Stimulated activated CD4-positive, alpha-beta T cell treated with anti-CD3 and anti-CD28 coated beads, Interleukin-4, amount 100 ng/mL, for 24 hours (primary cell): ENCODE measurements around the gene KCTD13.
"Not testable (repeated sequence)": the region's sequence is repeated elsewhere in the genome, so short reads cannot be mapped to it uniquely, and the experiment has no call there.

Experiments used
- DNase-seq: peaks from one replicate; pipeline ENCODE4 v3.0.0-alpha.2; 2020

Gene KCTD13

DNA sequence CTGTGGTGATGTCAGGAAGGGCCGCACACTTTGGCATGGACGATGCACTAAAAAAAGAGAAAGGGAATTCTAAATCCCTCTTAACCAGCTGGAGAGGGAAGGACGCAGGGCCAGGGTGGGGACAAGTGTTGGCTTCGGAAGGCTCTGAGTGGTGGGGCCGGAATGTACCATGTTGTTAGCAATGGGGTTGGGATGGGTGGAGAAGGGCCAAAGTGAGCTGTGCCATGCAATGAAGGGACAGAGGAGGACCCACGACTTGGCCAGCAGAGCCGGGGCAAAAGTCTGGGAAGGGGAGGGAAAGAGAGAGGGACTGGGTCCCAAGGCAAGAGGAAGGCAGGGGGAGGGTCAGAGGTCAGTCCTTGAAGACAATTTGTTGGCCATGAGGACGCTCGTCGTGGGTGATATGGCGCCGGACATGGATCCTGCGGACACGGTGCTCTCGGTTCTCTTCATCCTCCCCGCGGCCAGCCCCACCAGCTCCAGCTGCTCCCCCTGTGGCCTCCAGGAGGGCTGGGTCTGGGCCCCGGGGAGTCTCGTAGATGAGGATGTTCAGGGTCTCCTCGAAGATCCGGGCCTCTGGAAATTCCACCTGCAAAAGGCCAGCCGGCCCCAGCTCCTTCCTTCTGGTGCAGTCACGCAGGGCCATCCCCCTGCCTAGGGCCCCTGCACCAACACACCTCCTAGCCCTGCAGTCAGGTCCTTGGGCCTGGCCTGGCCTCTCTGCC lies 19.3 kb downstream of the KCTD13 start:
- DNase-seq = no peak

DNA sequence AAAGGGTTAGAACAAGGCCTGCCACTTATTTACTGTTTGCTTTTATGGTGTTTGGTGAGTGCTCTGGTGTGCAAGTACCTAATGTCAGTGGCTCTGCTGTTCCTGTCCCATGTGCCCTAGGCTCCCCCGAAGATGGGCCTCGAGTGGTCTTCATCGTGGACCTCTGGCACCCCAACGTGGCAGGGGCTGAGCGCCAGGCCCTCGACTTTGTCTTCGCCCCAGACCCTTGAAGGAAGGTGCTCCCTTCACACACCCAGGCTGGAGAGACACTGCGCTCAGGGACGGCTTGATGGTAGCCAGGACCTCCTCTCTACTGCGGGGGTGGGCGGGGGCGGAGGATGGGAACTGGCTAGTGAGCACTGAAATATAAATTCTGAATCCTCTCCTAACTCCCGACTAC lies 20.4 kb downstream of the KCTD13 start:
- DNase-seq = no peak

DNA sequence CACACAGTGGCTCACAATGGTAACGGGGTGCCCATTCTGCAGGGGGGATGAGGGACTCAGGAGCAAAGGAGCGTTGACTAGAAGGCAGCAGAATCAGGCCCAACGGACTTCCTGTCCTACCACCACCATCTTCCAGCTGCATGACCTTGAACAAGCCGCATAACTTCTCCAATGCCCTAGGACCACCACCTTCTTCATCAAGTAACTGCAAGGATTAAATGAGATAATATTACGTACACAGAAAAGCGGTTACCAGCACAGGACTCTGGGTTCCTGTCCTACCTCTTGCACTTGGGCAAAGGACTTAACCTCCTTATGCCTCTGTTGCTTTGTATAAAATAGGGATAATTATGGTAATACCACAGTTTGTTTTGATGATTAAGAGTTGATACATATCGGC lies 21.1 kb downstream of the KCTD13 start:
- no peak for DNase-seq

DNA sequence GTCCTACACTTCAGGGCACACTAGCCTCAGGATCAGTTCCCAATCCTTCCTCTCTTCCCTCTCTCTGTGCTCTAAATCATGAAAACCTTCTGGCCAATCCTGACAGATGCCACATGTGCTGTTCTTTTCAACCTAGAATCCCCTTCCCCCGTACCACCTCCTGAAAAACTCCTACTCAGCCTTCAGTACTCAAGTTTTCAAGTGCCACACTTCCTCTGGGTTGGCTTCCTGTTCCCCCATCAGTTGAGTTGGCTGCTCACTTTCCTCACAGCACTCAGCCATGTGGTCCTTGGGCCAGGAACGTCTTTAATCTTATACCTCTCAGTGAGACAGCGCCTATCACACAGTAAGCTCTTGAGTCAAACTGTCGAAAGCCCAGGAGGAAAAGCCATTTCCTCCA lies 22.4 kb downstream of the KCTD13 start:
- DNase-seq = no peak

DNA sequence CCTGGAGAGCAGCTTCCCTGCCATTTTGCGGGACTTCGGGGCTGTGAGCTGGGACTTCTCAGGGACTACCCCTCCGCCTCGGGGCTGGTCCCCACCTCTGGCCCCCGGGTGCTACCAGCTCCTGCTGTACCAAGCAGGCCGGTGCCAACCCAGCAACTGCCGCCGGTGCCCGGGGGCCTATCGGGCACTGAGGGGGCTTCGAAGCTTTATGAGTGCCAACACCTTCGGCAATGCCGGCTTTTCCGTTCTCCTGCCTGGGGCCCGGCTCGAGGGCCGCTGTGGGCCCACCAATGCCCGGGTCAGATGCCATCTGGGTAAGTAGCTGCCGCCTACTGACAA lies 24.4 kb downstream of the KCTD13 start:
- DNase-seq = no peak

DNA sequence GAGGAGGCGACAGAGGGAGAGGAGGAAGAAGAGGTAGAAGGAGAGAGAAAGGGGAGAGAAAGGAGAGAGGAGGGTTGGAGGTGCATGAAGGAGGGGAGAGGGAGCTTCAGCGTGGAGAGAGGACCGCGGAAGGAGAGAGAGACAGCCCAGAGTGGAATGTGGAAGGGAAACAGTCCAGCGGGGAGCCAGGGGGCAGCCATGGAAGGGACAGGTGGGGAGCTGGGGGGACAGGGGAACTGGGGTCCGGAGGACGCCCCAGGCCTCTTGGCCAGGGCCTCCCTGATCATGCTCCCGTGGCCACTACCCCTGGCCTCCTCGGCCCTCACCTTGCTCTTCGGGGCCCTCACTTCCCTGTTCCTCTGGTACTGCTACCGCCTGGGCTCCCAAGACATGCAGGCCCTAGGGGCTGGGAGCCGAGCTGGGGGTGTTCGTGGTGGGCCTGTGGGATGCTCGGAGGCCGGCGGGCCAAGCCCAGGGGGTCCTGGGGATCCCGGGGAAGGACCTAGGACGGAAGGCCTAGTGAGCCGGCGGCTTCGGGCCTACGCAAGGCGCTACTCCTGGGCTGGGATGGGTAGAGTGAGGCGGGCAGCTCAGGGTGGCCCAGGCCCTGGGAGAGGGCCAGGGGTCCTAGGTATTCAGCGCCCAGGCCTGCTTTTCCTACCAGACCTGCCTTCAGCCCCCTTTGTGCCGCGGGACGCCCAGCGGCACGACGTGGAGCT lies 25.0 kb downstream of the KCTD13 start:
- no peak for DNase-seq

DNA sequence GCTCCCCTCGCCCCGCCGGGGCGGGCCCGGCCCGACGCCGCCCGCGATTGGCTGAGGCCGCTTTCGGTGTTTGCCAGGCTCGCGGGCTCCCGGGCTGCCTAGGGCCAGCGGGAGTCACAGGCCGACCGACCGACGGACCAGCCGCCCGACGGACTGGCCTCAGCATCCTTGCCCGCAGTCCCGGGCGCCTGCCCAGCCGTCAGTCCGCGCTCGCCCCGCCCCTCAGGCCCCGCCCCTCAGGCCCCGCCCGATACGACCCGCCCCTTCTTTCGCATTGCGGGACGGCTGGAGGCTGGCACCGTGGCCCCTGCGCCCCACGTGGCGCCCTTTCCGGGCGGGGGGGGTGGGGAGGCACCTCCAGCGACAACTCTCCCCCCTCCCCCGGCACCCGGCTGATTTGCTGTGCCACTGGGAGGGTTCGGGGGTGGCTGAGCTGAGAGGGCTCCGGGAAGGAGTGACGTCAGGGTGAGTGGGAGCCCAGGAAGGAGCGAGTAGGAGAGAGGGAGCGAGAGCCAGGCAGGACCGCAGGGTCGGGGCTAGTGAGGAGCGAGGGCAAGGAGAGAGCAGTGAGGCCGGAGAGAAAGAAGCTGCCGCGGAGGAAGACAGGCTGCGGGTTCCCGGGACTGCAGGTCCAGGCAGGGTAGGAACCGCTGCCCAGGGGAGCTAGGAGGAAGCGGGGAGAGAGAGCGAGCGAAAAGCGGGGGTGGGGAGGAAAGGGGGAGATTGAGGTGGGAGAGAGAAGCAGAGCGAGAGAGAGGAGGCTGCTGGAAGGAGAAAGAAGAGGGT lies 25.7 kb downstream of the KCTD13 start, which contains the start of gene ASPHD1:
Gene ASPHD1 (plus strand): TSS at position 387 of the 786 bp plus-strand sequence. CDS start 484 bp downstream, outside the sequence.
- DNase-seq = peak; percentile 63

DNA sequence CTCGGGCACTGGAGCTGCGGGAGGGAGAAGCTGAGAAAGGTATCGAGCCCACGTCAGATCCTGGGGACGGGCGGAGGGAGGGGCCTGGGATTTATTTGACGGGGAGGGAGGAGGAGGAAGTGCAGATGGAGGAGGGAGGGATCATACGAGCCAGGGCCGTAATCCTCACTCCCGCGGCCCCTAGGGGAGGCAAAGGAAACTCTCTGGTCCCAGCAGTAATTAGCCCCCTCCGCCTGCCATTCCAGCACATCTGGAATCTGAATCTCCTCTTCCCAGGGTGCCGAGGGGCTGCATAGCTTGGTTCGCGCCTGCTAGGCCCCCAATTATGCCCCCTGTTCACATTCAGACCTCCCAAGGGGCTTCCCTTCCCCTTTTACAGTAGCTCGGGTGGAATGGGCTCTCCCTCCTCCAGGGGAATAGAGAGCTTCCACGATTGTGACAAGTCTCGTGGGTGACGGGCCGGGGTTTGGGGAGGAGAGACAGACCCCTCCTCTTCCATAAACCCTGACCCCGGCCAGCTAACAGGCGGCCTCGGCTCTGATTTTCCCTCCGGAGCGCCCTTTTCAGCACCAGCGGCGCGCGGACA lies 26.4 kb downstream of the KCTD13 start, which contains the start of gene SEZ6L2:
Gene SEZ6L2 (minus strand): TSS at position 35 of the 586 bp plus-strand sequence. CDS start 531 bp downstream, outside the sequence.
- DNase-seq = peak; percentile 77

DNA sequence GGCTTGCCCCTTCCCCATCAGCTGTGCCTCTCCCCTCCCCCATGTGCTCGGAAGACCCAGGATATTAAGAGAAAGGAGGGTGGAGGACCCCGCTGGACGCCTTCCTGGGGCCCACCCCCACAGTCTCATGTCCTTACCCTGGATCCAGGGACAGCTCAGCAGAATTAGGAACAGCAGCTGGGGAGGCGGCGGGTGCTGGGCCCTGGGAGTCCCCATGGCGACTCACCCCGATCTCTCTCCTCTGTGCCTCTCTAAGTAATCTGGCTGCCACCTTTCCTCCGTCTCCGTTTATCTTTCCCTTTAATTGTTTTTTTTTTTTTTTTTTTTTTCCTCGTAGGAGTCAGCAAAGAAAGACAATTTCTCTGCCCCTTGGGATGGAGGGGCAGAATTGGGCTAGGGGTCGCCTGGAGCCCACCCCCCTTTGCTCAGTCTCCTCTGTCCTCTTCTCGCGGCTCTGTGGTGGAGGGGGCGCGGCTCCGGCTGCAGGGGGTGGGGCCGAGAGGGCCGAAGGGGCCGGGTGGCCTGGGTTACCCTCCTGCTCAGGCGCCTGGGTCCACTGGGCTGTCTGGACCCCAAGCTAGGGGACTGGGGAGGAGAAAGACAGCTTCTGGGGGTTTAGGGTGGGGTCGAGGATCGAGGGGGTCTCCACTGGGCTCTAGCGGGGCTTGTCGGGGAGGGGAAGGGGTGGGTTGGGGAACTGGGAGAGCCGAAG lies 27.1 kb downstream of the KCTD13 start:
- DNase-seq = no peak

DNA sequence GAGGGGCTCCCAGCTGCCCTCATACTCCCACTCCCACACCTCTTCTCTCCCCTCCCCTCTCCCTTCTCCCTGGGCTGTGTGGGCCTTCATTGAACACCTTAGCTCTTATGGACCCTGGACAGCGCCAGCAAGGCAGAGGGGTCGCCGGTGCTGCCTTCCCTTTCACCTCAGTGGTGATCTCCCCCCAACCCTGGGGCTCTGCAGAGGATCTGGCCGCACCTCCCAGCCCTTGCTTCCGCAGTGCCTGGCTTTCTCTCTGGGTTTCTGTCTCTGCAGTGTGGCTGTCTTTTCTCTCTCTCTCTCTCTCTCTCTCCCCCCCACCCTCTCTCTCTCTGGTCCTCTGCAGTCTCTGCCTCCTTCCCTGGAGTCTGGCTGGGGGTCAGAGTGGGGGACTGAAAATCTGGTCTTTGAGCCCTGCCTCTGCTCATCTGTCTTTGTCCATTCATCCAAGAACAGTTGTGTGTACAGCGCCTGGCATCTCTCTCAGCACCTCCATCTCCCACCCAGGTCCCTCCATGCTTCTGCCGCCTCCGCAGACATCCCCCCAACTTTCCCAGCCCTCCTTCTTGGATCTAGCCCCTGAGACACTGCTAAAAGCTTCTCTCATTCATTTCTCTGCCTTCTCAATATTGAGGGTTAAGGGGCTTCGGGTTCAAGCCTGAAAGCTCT lies 27.8 kb downstream of the KCTD13 start:
- no peak for DNase-seq

DNA sequence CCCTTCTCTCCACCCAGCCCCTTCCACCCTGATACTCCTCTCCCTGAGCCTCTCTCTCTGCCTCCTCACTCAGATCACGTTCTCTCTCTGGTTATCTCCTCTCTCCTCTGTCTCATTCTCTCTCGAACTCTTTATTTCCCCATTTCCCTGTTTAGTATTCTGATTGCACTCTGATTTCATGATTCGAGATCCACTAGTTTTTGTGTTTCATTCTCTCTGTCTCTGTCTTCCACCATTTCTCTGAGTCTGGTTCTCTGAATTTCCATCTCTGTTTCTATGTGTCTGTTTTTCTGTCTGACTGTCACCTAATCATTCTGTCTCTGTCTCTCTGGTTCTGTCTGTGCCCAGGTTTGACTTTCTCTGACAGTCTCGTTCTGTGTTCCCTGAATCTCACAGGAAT lies 28.7 kb downstream of the KCTD13 start:
- DNase-seq = no peak

DNA sequence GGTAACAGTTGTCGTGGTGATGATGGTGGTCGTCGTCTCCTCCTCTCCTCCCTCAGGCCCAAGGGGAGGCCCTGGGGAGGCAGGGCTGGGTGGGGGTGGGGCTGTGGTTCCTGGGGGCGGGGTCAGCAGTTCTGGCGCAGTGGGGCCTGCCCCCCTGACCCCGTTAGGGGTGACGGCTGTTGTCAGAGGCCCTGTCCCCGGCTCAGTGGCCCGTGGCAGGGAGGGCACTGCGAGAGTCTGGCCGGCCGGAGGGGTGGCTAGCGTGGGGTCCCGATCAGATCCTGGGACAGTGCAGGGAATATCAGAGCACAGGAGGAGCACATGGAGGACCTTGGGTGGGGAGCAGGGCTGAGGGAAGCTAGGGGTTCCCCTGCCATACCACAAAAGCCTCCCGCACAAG lies 29.2 kb downstream of the KCTD13 start:
- DNase-seq = no peak

DNA sequence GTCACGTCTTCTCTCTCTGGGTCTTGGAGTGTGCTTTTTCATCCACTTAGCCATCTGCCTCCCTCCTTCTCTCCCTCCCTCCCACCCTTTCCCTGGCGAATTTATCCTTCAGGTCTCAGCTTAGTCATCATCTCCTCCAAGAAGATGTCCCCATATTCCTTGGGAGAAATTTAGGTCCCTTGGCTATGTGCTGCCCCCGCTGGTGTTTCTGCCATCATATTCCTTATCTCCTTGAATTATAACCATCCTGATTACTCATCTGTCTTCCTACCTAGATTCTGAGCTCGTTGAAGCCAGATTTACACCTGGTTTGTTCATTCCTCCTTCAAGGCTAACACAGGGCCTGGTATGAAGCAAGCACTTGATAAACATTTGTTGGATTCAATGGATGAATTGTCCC lies 31.7 kb downstream of the KCTD13 start:
- DNase-seq = no peak

DNA sequence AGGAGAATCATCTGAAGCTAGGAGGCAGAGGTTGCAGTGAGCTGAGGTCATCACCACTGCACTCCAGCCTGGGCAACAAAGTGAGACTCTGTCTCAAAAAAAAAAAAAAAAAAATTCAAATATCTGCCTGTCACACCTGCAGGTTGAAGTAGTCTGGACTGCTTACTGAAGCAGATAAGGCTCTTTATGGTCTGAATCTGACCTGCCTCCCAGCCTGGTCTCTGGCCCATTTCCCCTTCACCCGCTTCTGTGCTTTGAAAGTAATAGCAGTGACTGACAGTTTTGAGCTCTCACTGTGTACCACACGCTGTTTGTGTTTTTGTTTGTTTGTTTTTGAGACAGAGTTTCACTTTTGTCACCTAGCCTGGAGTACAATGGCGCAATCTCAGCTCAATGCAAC lies 32.5 kb downstream of the KCTD13 start:
- no peak for DNase-seq

DNA sequence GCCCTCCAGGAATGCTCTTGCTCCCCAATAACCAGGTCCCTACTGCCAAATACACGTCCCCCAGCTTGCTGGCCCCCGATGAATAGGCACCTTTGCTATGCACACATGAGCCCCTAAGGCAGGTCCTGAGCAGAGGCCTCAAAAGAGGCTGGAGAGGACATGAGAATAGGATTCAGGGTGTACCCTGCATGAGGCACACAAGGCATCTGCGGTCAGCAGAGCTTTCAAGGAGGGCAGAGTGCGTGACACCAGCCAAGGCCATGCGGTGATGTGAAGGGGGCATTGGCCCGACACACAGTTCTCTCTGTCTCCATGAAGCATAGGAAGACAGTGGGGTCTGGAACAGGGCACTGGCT lies 33.6 kb downstream of the KCTD13 start:
- DNase-seq = no peak

DNA sequence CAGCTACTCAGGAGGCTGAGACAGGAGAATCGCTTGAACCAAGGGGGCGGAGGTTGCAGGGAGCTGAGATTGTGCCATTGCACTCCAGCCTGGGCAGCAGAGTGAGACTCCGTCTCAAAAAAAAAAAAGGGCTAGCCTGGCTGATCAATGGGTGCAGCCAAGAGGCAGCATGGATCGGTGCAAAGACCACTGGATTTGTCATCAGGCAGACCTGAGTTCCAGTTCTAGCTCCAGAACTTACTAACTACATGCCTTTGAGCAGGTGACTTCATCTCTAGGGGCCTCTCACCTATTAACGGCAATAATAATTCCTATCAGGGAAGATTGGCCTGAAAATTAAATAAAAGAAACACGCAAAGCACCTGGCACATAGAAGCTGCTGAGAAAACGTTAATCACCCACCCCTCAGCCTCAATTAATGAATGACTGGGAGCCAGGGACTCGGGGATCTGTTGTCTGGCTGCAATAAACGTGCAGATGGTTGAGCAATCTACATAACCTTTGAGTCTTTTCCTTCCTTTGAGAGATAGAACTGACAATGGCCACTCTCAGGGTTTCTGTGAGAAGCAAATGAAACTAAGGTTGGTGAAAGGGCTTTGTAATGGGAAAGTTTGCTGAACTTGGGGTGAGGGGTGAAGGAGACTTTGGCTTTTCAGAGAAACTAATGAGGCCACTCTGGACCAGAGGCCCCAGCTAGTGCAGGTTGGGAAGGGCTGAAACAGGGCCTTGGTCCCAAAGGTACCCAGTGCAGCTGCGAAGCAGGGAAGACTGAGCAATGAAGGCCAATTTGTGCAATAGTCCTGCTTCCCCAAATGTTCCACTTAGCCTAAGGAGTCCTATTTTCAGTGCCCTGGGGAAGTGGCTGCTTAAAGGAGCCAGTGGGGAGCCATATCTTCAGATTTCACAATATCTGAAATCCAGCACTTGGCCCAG lies 34.2 kb downstream of the KCTD13 start:
- DNase-seq = no peak

DNA sequence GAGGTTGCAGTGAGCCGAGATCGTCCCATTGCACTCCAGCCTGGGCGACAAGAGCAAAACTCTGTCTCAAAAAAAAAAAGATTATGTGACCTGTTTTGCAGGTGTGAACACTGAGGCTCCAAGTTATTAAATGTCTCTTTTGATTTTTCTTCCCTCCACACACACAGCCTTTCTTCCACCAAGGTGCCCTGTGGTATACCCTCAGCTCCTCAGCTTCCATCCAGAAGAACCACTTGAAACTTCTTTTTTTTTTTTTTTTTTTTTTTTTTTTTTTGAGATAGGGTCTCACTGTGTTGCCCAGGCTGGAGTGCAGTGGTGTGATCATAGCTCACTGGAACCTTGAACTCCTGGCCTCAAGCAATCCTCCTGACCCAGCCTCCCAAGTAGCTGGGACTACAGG lies 36.7 kb downstream of the KCTD13 start:
- DNase-seq = not testable (repeated sequence)

DNA sequence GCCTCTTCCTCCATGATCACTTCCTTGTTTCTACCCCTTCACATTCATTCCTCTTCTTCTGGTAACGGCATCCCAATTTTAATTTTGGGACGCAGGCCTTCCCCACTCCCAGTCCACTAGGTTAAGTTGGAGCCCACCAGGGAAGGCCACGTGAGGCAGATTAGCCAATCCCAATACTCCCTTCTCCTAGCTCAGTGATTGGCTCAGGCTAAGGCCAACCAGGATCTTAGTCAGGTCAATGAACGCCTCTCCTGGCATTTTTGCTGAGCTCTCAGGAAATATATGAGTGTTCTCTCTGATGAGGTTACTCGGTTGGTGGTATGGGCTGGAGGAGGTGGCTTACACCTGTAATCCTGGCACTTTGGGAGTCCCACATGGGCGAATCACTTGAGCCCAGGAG lies 42.0 kb downstream of the KCTD13 start:
- DNase-seq = no peak

DNA sequence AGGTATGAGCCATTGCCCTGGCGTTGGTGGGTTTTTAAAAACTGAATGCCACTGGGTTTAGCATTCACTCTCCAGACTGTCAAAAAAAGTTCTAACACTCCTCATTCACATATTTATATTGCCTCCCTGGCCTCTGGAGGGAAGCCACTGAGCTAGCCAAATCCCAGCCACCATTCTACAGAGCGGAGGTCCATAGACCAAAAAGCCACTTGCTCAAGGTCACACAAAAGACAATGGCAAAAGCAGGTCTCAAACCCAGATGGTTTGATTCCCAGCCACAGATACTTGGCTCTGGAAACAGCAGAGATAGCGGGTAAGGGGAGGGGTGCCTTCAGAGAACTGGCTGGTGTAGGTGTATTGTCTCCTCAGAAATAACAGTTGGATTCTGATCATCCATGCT lies 45.0 kb downstream of the KCTD13 start:
- no peak for DNase-seq

DNA sequence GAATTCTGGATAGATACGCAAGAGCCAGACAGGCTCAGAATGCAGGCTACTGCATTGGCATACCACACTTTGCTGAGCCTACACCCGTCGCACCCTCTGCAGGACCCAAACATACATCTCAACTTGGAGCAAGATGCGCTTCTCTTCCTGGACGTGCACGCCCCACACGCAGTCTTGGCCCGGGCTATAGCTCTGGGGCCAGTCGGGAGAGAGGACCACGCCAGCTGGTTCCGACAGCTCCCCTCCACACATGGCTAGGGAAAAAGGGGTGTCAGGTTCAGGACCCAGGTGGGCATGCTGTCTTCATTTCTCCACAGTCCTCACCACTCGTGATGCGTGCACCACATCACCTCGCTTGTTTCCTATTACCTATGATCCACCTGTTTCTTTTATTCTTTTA lies 47.9 kb downstream of the KCTD13 start:
- no peak for DNase-seq
